ENCODE results near the gene LRRC52.

Gene LRRC52

GRCh38 chr1:165543532-165544438, at the start of gene LRRC52:
Gene LRRC52, plus strand, starts transcription at chr1:165544000. Its CDS starts 297 bp downstream, at chr1:165544297.
- no peak for DNase-seq

- DNase-seq, result no peak
These were observed 48.6 kb upstream of the LRRC52 start for GRCh38 chr1:165494949-165495857.

- DNase-seq, result no peak
These were observed 48.0 kb upstream of the LRRC52 start for GRCh38 chr1:165495858-165496205.

GRCh38 chr1:165496501-165496900, 47.3 kb upstream of the LRRC52 start:
- DNase-seq, result no peak

GRCh38 chr1:165497069-165498013, 46.5 kb upstream of the LRRC52 start:
- no peak for DNase-seq

- no peak for DNase-seq
These were observed 42.4 kb upstream of the LRRC52 start for GRCh38 chr1:165501330-165501969.

- no peak for DNase-seq
These were observed 41.8 kb upstream of the LRRC52 start for GRCh38 chr1:165501970-165502348.

- DNase-seq, result no peak
These were observed 36.2 kb upstream of the LRRC52 start for GRCh38 chr1:165507570-165507969.

GRCh38 chr1:165508291-165508690, 35.5 kb upstream of the LRRC52 start:
- DNase-seq, result no peak

- DNase-seq, result no peak
These were observed 31.0 kb upstream of the LRRC52 start for GRCh38 chr1:165512816-165513215.

GRCh38 chr1:165516469-165516868, 27.3 kb upstream of the LRRC52 start:
- DNase-seq, result no peak

GRCh38 chr1:165520646-165521045, 23.2 kb upstream of the LRRC52 start:
- DNase-seq, result no peak

GRCh38 chr1:165524639-165525285, 19.0 kb upstream of the LRRC52 start:
- no peak for DNase-seq

- DNase-seq, result no peak
These were observed 18.1 kb upstream of the LRRC52 start for GRCh38 chr1:165525708-165526107.

- no peak for DNase-seq
These were observed 16.4 kb upstream of the LRRC52 start for GRCh38 chr1:165527251-165528007.

- no peak for DNase-seq
These were observed 12.8 kb upstream of the LRRC52 start for GRCh38 chr1:165531021-165531420.

GRCh38 chr1:165532053-165532452, 11.7 kb upstream of the LRRC52 start:
- DNase-seq, result no peak

- DNase-seq, result no peak
These were observed 10.5 kb upstream of the LRRC52 start for GRCh38 chr1:165533254-165533653.

- no peak for DNase-seq
These were observed 7.8 kb upstream of the LRRC52 start for GRCh38 chr1:165536016-165536415.

- no peak for DNase-seq
These were observed 6.3 kb upstream of the LRRC52 start for GRCh38 chr1:165537356-165538109.
